Thoracic aorta (tissue), 2 donors: ENCODE data around the gene LIMD2. TPM values are rescaled to one million over a fixed set of nuclear protein-coding genes. Genes with fewer than 3 reads are reported as not detected.

Experiments used
- ATAC-seq: fragments of 150-250 bp; one replicate; pipeline ENCODE4 v1.8.0; 2017; ENCODE audit warnings: low read depth; ENCODE audit not compliant: insufficient number of reproducible peaks, low FRiP score
- DNase-seq: peaks from one replicate; pipeline ENCODE4 v3.0.0-alpha.2; 2020; ENCODE audit warnings: low spot score
- H3K27ac ChIP-seq, 2 donors: fragments of 200-600 bp; sonication (generic); 1 replicate in 1 of 2; 2 replicates in 1 of 2; pipeline ENCODE4 v1.5.1; 2016; ENCODE audit warnings: mild to moderate bottlenecking in 2 of 2, moderate library complexity in 2 of 2
- H3K27me3 ChIP-seq: fragments of 200-600 bp; sonication (generic); replicated peaks from 2 replicates; pipeline ENCODE4 v1.6.0; 2016; ENCODE audit warnings: mild to moderate bottlenecking; ENCODE audit not compliant: insufficient read depth
- H3K36me3 ChIP-seq: fragments of 200-600 bp; sonication (generic); one replicate; pipeline ENCODE4 v1.5.1; 2016
- H3K4me1 ChIP-seq, 2 donors: fragments of 200-600 bp; sonication (generic); 1 replicate in 1 of 2; 2 replicates in 1 of 2; pipeline versions ENCODE4 v1.5.1 to v1.6.0; 2016; ENCODE audit warnings: low read depth in 2 of 2, mild to moderate bottlenecking in 1 of 2; ENCODE audit not compliant: control insufficient read depth in 1 of 2
- H3K4me3 ChIP-seq: fragments of 200-600 bp; sonication (generic); 2 replicates; pipeline ENCODE4 v1.5.1; 2016; ENCODE audit warnings: mild to moderate bottlenecking
- H3K9me3 ChIP-seq: fragments of 200-600 bp; sonication (generic); 2 replicates; pipeline ENCODE4 v1.5.1; 2016
- total RNA-seq, 2 donors: library from RNA; depleted of rRNA; stranded (reverse); fragments of >200 nt; gene quantifications; one replicate each; pipeline versions ENCODE4 v1.1.0 to v1.2.3, GENCODE V29; 2016
- TF ChIP-seq, protein P1 (sequence below): fragments of 200-600 bp; sonication (generic); IDR thresholded peaks from one replicate; pipeline ENCODE4 v1.5.1; 2019; ENCODE audit warnings: antibody characterized with exemption

The LIMD2 gene
- total RNA-seq, 2 donors from 2014 or later: 26.2 to 29.6 TPM

DNA sequence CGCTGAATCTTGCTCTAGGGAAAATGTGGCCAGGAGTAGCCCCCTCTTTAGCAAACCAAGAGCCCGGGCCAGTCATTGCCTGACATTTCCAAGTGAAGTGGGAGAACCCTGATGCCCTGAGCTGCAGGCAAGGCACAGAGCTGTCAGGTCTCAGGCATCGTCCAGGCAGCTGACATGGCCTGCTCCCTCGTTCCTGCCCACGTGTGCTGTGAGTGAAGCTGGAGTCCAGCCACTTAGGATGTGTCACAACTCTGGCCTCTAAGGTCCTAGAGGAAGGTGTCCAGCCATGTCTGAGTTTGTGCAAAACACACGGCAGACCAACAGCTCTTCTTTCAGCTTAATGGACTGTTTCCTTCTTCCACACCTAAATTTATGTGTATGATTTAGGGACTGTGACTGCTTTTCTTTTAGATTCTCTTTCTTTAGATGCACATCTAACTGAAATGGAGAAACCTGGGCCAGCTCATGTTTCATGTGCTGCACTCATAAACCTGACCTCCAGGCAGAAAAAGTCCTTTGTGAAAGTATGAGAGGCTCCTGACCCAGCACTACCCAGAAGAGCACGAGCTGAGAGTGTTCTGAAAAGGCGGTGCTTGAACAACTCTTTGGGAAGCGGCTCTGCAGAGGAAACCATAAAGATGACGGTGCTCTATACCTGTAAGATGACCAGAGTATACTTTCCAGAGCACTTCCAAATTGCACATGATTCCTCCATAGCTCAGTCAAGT is 14.8 kb upstream of the LIMD2 start:
- Histone ChIP-seq H3K4me3 (no peak overlapping the region), H3K9me3 (no peaks in the 10 kb centered on the region)

DNA sequence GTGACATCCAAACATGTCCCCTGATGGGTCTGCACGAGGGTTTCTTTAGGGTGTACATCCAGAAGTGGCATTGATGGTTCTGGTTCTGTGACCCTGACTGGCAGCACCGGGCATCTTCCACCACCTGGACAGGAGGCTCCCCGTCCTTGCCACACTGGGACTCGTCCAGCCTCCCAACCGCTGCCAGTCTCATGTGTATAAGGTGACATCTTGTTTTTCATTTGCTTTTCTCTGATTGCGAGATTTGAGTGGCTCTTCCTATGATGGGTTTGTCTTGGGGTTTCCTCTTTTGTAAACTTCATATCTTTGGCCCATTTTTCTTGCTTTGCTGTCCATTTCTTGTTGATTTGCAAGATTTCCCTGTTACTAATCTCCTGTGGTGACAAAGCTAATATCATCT is 9.2 kb upstream of the LIMD2 start:
- DNase-seq (no peak), ATAC-seq (no peak)
- Histone ChIP-seq H3K9me3 (no peaks in the 10 kb centered on the region), H3K27ac (no peak overlapping the region), H3K27me3 (no peaks in the 10 kb centered on the region), H3K36me3 (peaks cover 44% of the 10 kb centered on the region), H3K4me3 (no peak overlapping the region), H3K4me1 (no peaks in the 10 kb centered on the region)
- TF ChIP-seq, protein P1, sequence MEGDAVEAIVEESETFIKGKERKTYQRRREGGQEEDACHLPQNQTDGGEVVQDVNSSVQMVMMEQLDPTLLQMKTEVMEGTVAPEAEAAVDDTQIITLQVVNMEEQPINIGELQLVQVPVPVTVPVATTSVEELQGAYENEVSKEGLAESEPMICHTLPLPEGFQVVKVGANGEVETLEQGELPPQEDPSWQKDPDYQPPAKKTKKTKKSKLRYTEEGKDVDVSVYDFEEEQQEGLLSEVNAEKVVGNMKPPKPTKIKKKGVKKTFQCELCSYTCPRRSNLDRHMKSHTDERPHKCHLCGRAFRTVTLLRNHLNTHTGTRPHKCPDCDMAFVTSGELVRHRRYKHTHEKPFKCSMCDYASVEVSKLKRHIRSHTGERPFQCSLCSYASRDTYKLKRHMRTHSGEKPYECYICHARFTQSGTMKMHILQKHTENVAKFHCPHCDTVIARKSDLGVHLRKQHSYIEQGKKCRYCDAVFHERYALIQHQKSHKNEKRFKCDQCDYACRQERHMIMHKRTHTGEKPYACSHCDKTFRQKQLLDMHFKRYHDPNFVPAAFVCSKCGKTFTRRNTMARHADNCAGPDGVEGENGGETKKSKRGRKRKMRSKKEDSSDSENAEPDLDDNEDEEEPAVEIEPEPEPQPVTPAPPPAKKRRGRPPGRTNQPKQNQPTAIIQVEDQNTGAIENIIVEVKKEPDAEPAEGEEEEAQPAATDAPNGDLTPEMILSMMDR: no peak

More for the DNA sequence above, 14.8 kb upstream of the LIMD2 start:
- no peaks in the 10 kb centered on the region for H3K27me3 ChIP-seq
- H3K4me1 ChIP-seq: peaks cover 0 to 10% of the 10 kb centered on the region in 2 donors
- DNase-seq (no peak), ATAC-seq (no peak)
- H3K27ac ChIP-seq: no peak overlapping the region
- H3K36me3 ChIP-seq: peaks cover 25% of the 10 kb centered on the region
- TF ChIP-seq, protein P1: no peak

DNA sequence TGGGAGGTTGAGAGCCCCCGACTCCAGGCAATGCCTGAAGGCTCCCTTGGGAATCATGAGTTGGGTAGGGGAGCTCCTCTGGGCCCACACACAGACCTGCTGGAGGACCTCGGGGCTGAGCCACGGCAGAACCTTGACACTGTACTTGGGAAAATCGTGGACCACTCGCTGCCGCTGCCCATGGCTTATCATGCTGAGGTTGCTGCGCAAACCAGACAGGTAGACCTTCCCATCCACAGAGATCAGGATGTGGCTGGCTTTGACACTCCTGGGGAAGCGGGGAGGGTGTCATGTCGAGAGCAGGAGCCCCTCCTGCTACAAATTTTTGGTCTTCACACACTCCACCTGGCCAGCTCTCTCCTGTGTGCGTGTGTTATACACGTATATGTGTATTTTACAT is 7.2 kb upstream of the LIMD2 start:
- DNase-seq (no peak), ATAC-seq (no peak)
- H3K9me3 ChIP-seq: no peaks in the 10 kb centered on the region
- no peak overlapping the region for H3K4me3 ChIP-seq
- TF ChIP-seq, protein P1: no peak
- no peaks in the 10 kb centered on the region for H3K27me3 ChIP-seq
- no peaks in the 10 kb centered on the region for H3K4me1 ChIP-seq
- H3K27ac ChIP-seq: no peak overlapping the region
- peaks cover 52% of the 10 kb centered on the region for H3K36me3 ChIP-seq

DNA sequence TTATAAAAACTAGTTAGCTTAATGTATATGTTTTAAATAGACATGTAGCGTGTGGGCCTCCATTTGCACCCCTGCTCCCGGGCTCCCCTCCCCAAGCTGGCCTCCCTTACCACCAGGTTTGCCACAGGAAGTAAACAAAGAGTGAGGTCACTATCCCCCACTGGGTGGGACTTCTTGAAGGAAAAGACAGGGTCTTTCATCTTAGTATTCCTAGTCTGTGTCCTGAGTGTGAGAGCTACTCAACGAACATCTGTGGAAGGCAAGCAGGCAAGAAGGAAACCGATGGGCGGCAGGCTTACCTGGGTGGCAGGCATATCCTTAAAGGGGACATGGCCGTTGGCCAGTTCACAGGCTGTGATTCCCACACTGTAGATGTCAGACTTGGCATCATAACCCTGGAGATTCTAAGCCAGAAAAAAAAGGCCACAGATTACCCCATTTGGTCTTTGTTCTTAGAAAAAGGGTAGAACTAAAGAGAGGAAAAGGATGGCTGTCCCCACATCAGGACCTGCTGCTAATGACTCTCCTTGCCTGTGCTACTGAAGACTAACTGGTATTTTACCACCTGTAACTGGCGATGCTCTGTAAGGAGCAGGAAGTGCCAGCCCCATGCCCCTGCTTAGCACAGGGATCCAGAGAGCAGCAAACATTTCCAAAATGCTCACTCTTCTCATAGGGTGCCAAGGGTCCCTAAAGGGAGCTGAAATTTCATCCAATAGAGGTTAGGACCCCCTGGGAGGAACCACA is 6.6 kb upstream of the LIMD2 start:
- TF ChIP-seq, protein P1: no peak
- H3K4me1 ChIP-seq: peaks cover 1 to 2% of the 10 kb centered on the region in 2 donors
- H3K27ac ChIP-seq: no peak overlapping the region
- H3K27me3 ChIP-seq: no peaks in the 10 kb centered on the region
- H3K9me3 ChIP-seq: no peaks in the 10 kb centered on the region
- DNase-seq (no peak), ATAC-seq (no peak)
- no peak overlapping the region for H3K4me3 ChIP-seq
- H3K36me3 ChIP-seq: peaks cover 47% of the 10 kb centered on the region

DNA sequence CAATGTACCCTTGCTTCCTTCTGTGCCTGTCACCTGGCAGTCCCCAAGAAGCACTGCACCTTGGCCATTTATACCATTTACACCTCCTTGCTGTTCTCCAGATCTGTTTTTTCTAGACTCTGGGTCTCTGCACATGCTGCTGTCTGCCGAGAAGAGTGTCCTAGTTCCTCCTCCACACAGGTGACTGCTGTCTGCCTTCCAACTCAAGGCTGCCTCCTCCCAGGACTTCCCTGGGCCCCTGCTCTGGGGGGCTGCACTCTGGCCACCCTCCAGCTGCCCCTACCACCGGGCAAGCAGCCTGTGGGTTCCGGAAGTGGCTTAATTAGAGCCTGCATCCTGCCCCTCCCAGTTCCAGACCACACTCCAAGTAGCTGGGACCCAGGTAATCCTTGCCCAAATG is 5.7 kb upstream of the LIMD2 start:
- Histone ChIP-seq H3K36me3 (peaks cover 38% of the 10 kb centered on the region), H3K27ac (no peak overlapping the region), H3K4me1 (peaks cover 10% of the 10 kb centered on the region in 2 donors), H3K4me3 (no peak overlapping the region), H3K27me3 (no peaks in the 10 kb centered on the region), H3K9me3 (no peaks in the 10 kb centered on the region)
- ATAC-seq (no peak), DNase-seq (no peak)
- TF ChIP-seq, protein P1: no peak
